ENCODE data around the gene BBX. TPM values are rescaled to one million over a fixed set of nuclear protein-coding genes. Genes with fewer than 3 reads are reported as not detected.

The BBX gene
- total RNA-seq, 1 donor from 2014 or later: 90.3 TPM

- Mint-ChIP-seq H3K27me3 (ENCODE audit: low read depth) (no peaks in the 10 kb centered on the region), H3K9me3 (no peaks in the 10 kb centered on the region), H3K4me3 (no peak overlapping the region), H3K4me1 (peaks cover 4% of the 10 kb centered on the region), H3K36me3 (peaks cover 20% of the 10 kb centered on the region), H3K27ac (no peak overlapping the region)
- no peak for DNase-seq (ENCODE audit: low spot score in 2 of 2, unreplicated experiment in 2 of 2)
- TF ChIP-seq, protein P1, sequence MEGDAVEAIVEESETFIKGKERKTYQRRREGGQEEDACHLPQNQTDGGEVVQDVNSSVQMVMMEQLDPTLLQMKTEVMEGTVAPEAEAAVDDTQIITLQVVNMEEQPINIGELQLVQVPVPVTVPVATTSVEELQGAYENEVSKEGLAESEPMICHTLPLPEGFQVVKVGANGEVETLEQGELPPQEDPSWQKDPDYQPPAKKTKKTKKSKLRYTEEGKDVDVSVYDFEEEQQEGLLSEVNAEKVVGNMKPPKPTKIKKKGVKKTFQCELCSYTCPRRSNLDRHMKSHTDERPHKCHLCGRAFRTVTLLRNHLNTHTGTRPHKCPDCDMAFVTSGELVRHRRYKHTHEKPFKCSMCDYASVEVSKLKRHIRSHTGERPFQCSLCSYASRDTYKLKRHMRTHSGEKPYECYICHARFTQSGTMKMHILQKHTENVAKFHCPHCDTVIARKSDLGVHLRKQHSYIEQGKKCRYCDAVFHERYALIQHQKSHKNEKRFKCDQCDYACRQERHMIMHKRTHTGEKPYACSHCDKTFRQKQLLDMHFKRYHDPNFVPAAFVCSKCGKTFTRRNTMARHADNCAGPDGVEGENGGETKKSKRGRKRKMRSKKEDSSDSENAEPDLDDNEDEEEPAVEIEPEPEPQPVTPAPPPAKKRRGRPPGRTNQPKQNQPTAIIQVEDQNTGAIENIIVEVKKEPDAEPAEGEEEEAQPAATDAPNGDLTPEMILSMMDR (IDR thresholded peaks at IDR 0.05; ENCODE audit: unreplicated experiment): no peak
Observed at GRCh38 chr3:107718547-107718946, 195.8 kb downstream of the BBX start.

DNA sequence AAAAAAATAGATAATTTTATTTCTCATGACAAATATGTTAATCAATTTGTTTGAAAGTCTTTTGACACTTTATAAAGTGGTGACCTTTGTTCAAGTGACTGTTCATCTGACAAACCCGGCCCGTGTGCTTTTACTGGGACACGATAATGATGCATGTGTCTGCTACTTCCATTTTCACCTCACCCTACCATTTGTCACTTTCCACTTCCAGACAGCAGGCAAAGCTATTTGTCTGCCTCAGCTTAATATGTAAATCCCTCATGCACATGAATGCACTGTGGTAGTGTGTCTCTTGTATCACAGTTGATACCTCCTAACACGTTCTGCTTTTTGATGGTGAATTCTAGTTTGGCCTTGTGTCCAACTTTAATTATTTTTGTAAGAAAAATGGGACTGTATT is 204.3 kb downstream of the BBX start:
- peaks cover 26% of the 10 kb centered on the region for H3K36me3 Mint-ChIP-seq
- no peak overlapping the region for H3K27ac Mint-ChIP-seq
- H3K27me3 Mint-ChIP-seq (ENCODE audit: low read depth): no peaks in the 10 kb centered on the region
- no peaks in the 10 kb centered on the region for H3K9me3 Mint-ChIP-seq
- DNase-seq (ENCODE audit: low spot score in 2 of 2, unreplicated experiment in 2 of 2): no peak
- H3K4me1 Mint-ChIP-seq: peaks cover 7% of the 10 kb centered on the region
- H3K4me3 Mint-ChIP-seq: no peak overlapping the region
- TF ChIP-seq, protein P1 (IDR thresholded peaks at IDR 0.05; ENCODE audit: unreplicated experiment): no peak

GRCh38 chr3:107729686-107730085 is 206.9 kb downstream of the BBX start:
- Mint-ChIP-seq H3K9me3 (no peaks in the 10 kb centered on the region), H3K4me1 (peaks cover 7% of the 10 kb centered on the region), H3K4me3 (no peak overlapping the region), H3K27ac (no peak overlapping the region), H3K27me3 (ENCODE audit: low read depth) (no peaks in the 10 kb centered on the region), H3K36me3 (peaks cover 27% of the 10 kb centered on the region)
- no peak for DNase-seq (ENCODE audit: low spot score in 2 of 2, unreplicated experiment in 2 of 2)
- TF ChIP-seq, protein P1 (IDR thresholded peaks at IDR 0.05; ENCODE audit: unreplicated experiment): no peak

- Mint-ChIP-seq H3K4me1 (no peaks in the 10 kb centered on the region), H3K9me3 (no peaks in the 10 kb centered on the region), H3K4me3 (no peak overlapping the region), H3K27ac (no peak overlapping the region), H3K36me3 (peaks cover 21% of the 10 kb centered on the region), H3K27me3 (ENCODE audit: low read depth) (no peaks in the 10 kb centered on the region)
- TF ChIP-seq, protein P1 (IDR thresholded peaks at IDR 0.05; ENCODE audit: unreplicated experiment): no peak
- DNase-seq (ENCODE audit: low spot score in 2 of 2, unreplicated experiment in 2 of 2): no peak
Observed at GRCh38 chr3:107734317-107734716, 211.6 kb downstream of the BBX start.

DNA sequence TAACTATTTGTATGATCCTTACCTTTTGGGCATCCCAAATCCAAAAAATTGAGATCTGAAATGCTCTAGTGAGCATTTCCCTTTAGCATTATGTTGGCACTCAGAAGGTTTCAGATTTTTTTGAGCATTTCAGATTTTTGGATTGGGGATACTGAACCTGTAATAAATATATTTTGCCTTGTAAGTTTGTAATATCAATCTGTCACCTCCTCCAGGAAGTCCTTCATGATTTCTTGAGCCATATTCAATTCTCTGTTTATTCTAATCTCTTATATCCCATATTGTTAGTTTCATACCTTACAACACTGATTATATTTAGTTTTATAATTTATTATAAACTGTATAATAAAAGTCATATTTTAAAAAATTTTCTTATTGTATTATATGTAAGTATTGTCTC is 215.2 kb downstream of the BBX start:
- no peak overlapping the region for H3K4me3 Mint-ChIP-seq
- H3K9me3 Mint-ChIP-seq: no peaks in the 10 kb centered on the region
- H3K27ac Mint-ChIP-seq: no peak overlapping the region
- TF ChIP-seq, protein P1 (IDR thresholded peaks at IDR 0.05; ENCODE audit: unreplicated experiment): no peak
- DNase-seq (ENCODE audit: low spot score in 2 of 2, unreplicated experiment in 2 of 2): no peak
- H3K27me3 Mint-ChIP-seq (ENCODE audit: low read depth): no peaks in the 10 kb centered on the region
- peaks cover 5% of the 10 kb centered on the region for H3K4me1 Mint-ChIP-seq
- H3K36me3 Mint-ChIP-seq: peaks cover 13% of the 10 kb centered on the region
